Naive B cell (primary cell): Measurements from ENCODE around the gene GLIPR1. TPM values are rescaled to one million over a fixed set of nuclear protein-coding genes. Genes with fewer than 3 reads are reported as not detected.
"Not testable (repeated sequence)": the region's sequence is repeated elsewhere in the genome, so short reads cannot be mapped to it uniquely, and the experiment has no call there.

ENCODE experiments used
- ATAC-seq, 2 donors: fragments of 150-1000 bp; cut with Tn5 transposase; 2 replicates each; pipeline ENCODE4 v1.10.0; 2021; ENCODE audit warnings: low read depth in 2 of 2, mild to moderate bottlenecking in 2 of 2, moderate library complexity in 2 of 2
- DNase-seq: peaks from one replicate; pipeline ENCODE4 v3.0.0; 2022
- H3K27ac Mint-ChIP-seq, 6 donors: one replicate each; pipeline ENCODE4 v1.8.0; 2020 to 2022; ENCODE audit warnings: mild to moderate bottlenecking in 6 of 6, mixed read lengths in 6 of 6, moderate library complexity in 5 of 6, inconsistent platforms in 2 of 6
- H3K27me3 Mint-ChIP-seq, 3 donors: one replicate each; pipeline ENCODE4 v1.8.0; 2021 to 2022; ENCODE audit warnings: mixed read lengths in 3 of 3, mild to moderate bottlenecking in 1 of 3
- H3K36me3 Mint-ChIP-seq, 2 donors: one replicate each; pipeline ENCODE4 v1.8.0; 2020 to 2022; ENCODE audit warnings: mixed read lengths in 2 of 2, inconsistent platforms in 1 of 2, mild to moderate bottlenecking in 1 of 2
- H3K4me1 Mint-ChIP-seq, 3 donors: one replicate each; pipeline ENCODE4 v1.8.0; 2020 to 2022; ENCODE audit warnings: mixed read lengths in 3 of 3, inconsistent platforms in 1 of 3, mild to moderate bottlenecking in 1 of 3, moderate library complexity in 1 of 3
- H3K4me3 Mint-ChIP-seq, 8 donors: one replicate each; pipeline ENCODE4 v1.8.0; 2020 to 2022; ENCODE audit warnings: mild to moderate bottlenecking in 8 of 8, mixed read lengths in 8 of 8, moderate library complexity in 8 of 8, inconsistent platforms in 2 of 8
- H3K9me3 Mint-ChIP-seq, 7 donors: one replicate each; pipeline ENCODE4 v1.8.0; 2020 to 2022; ENCODE audit warnings: mixed read lengths in 7 of 7, mild to moderate bottlenecking in 5 of 7, inconsistent platforms in 2 of 7, moderate library complexity in 1 of 7
- polyA plus RNA-seq, 6 donors: library from polyadenylated mRNA; unstranded; fragments of 300-500 nt; fragmentation: Illumina TruSeq; gene quantifications; one replicate each; pipeline ENCODE4 v1.2.3, GENCODE V29; 2021; ENCODE audit warnings: low read depth in 6 of 6

GLIPR1 gene
- 100 to 1,000 TPM; 238 to 289 (median 253) TPM for polyA plus RNA-seq

DNA sequence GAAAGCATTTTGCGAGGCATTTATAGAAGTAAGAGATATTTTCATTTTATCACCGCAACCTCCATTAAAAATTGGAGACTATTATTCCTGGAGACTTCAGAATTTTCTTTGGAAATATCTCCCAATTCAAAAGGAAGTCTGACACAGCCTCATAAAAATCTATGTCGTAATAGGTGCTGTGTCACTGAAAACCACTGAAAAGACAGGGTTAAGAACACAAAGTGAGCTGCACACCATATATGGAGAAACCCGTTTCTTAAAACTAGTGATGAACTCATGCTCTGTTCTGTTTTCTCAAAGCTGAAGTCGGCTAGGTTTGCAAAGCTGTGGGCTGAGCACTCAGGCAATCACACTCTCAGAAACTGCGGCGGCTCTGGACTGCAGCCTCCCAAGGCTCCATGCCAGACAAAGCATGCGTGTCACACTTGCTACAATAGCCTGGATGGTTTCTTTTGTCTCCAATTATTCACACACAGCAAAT is at the start of gene GLIPR1:
TSS of gene GLIPR1 (plus strand) at position 287 of the 481 bp plus-strand sequence. CDS start at position 413, 126 bp downstream.
- peak within 1 kb of the TSS; percentile 90 to 99 (median 98) for H3K27ac Mint-ChIP-seq
- DNase-seq = peak; percentile 65
- peaks cover 62 to 72% (median 71%) of the 10 kb centered on the region in 3 donors for H3K4me1 Mint-ChIP-seq
- H3K9me3 Mint-ChIP-seq = no peaks in the 10 kb centered on the region
- no peaks in the 10 kb centered on the region for H3K27me3 Mint-ChIP-seq
- peak within 1 kb of the TSS; percentile 95 to 99 (median 99) for H3K4me3 Mint-ChIP-seq
- H3K36me3 Mint-ChIP-seq = peaks cover 17 to 28% of the 10 kb centered on the region in 2 donors
- ATAC-seq = peak; percentile 76

DNA sequence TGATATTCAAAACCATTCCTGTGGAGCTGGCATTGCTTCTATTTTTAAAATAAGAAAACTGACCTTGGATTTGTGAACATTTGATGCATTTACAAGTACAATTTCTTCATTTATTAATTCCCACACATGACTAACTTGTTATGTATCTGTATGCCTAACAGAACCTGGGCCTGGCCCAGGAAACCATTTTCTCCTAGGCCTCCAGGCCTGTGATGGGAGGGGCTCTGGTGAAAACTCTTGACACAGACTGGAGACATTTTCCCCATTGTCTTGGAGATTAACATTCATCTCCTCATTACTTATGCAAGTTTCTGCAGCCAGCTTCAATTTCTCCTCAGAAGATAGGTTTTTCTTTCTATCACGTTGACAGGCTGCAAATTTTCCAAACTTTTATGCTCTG is 47.6 kb upstream of the GLIPR1 start:
- peaks cover 10 to 16% of the 10 kb centered on the region in 2 donors for H3K36me3 Mint-ChIP-seq
- peaks cover 0 to 8% (median 6%) of the 10 kb centered on the region in 3 donors for H3K27me3 Mint-ChIP-seq
- H3K4me1 Mint-ChIP-seq = peaks cover 0 to 4% (median 3%) of the 10 kb centered on the region in 3 donors
- no peak overlapping the region for H3K27ac Mint-ChIP-seq
- ATAC-seq (no peak), DNase-seq (no peak)
- peaks cover 2 to 52% (median 25%) of the 10 kb centered on the region in 7 donors for H3K9me3 Mint-ChIP-seq
- no peak overlapping the region for H3K4me3 Mint-ChIP-seq

DNA sequence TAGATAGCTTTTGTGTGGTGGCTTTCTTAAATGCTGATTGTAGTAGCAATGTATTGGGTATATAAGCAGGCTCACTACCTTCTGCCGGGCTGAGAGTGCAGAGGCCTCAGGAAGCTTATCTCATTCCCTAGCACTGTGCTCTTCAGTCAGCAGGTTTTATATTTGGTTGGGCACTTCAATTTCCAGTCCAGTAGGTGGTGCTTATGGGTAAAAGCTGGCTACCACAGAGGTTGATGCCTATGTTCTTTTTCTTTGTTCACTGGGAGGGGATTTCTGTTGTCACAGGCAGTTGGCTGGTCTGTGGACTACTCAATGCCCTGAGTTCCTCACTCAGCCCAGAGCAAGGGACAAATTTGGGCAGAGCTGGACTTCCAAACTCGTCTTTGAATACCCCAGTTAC is 43.0 kb upstream of the GLIPR1 start:
- Mint-ChIP-seq H3K27me3 (peaks cover 0 to 8% (median 5%) of the 10 kb centered on the region in 3 donors), H3K27ac (peak overlapping the region in 1 of 6 donors; percentile 73), H3K4me3 (no peak overlapping the region)

DNA sequence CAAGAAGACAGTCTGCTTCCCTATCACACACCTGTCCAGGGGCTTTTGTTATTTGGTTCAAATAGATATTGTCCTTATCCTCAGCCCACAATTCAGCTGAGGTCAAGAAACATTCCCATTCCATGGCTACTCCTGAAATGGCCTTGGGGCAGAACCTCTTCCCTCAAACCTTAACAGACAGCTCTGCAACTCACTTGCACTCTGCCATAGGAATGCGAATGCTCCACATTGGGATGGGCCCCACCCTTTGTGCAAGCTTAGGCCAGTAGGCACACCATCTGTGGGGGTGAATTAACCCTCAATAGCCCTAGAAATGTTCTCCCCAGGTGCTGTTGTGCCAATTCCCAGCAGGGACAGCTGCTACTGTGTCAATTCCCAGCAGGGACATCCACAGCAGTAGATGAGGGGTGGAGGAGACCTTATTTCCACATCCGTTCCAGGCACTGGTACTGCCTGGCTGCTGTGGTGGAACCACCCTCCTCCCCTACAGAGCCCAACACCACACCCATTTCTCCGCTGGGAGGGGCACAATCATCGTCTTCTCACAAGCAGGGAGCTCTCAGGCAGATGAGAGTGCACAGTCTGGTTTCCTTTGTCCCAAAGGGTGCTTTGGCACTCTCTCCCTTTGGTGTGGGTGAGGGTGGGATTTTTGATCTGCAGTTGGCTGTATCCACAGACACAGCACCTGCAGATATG is 42.3 kb upstream of the GLIPR1 start:
- peaks cover 0 to 22% (median 8%) of the 10 kb centered on the region in 7 donors for H3K9me3 Mint-ChIP-seq
- H3K4me3 Mint-ChIP-seq = no peak overlapping the region
- peaks cover 0 to 4% (median 3%) of the 10 kb centered on the region in 3 donors for H3K4me1 Mint-ChIP-seq
- peak in 1 of 2 donors; percentile 32 for ATAC-seq
- peak overlapping the region in 1 of 6 donors; percentile 73 for H3K27ac Mint-ChIP-seq
- H3K36me3 Mint-ChIP-seq = peaks cover 0 to 10% of the 10 kb centered on the region in 2 donors
- no peak for DNase-seq
- peaks cover 0 to 8% (median 5%) of the 10 kb centered on the region in 3 donors for H3K27me3 Mint-ChIP-seq

More for the DNA sequence above, 43.0 kb upstream of the GLIPR1 start:
- ATAC-seq (peak; percentile 91 to 92), DNase-seq (peak; percentile 37)
- peaks cover 0 to 10% of the 10 kb centered on the region in 2 donors for H3K36me3 Mint-ChIP-seq
- H3K4me1 Mint-ChIP-seq = peaks cover 0 to 4% (median 3%) of the 10 kb centered on the region in 3 donors
- H3K9me3 Mint-ChIP-seq = peaks cover 0 to 22% (median 8%) of the 10 kb centered on the region in 7 donors

DNA sequence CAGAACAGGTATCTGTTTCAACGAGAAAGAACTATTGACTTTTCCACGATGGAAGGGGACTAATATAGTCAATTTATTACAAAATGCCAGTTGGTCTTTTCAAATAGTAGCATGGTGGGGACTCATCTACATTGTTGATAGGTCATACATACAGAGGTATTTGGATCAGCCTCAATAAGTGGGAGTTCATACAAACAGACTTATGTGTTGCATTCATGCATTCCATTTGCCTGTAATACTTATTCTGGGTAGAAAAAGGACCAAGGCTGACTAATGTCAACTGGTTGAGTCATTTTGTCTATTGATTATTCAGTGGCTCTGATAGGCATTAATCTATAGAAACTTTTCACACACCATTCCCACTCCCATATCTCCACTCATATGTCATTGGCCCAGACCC is 41.5 kb upstream of the GLIPR1 start:
- Mint-ChIP-seq H3K4me3 (no peak overlapping the region), H3K27ac (peak overlapping the region in 1 of 6 donors; percentile 5), H3K36me3 (peaks cover 0 to 10% of the 10 kb centered on the region in 2 donors), H3K27me3 (peaks cover 0 to 8% (median 5%) of the 10 kb centered on the region in 3 donors), H3K4me1 (peaks cover 0 to 4% (median 3%) of the 10 kb centered on the region in 3 donors), H3K9me3 (peaks cover 0 to 22% (median 8%) of the 10 kb centered on the region in 7 donors)
- ATAC-seq (no peak), DNase-seq (no peak)

DNA sequence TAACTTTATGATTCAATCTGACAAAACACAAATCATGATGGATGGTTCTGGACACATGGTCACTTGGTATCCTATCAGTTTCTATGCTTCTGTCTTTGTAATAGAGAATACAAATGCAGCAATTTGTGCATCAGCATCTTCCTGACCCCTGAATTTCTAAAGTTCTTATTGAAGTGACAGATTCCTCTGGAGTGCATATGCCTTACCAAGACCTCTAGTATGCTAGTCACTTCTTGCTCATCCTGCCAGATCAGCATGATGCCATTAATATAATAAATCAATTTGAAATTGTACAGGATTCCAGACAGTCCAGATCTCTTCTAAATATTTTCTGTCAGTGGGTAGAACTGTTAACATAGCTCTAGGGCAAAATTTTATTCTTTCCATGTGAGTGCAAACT is 40.6 kb upstream of the GLIPR1 start:
- peaks cover 0 to 8% (median 5%) of the 10 kb centered on the region in 3 donors for H3K27me3 Mint-ChIP-seq
- H3K36me3 Mint-ChIP-seq = peaks cover 0 to 10% of the 10 kb centered on the region in 2 donors
- H3K4me1 Mint-ChIP-seq = peaks cover 0 to 4% (median 3%) of the 10 kb centered on the region in 3 donors
- ATAC-seq (no peak), DNase-seq (no peak)
- H3K4me3 Mint-ChIP-seq = no peak overlapping the region
- H3K9me3 Mint-ChIP-seq = peaks cover 0 to 22% (median 8%) of the 10 kb centered on the region in 7 donors
- no peak overlapping the region for H3K27ac Mint-ChIP-seq

DNA sequence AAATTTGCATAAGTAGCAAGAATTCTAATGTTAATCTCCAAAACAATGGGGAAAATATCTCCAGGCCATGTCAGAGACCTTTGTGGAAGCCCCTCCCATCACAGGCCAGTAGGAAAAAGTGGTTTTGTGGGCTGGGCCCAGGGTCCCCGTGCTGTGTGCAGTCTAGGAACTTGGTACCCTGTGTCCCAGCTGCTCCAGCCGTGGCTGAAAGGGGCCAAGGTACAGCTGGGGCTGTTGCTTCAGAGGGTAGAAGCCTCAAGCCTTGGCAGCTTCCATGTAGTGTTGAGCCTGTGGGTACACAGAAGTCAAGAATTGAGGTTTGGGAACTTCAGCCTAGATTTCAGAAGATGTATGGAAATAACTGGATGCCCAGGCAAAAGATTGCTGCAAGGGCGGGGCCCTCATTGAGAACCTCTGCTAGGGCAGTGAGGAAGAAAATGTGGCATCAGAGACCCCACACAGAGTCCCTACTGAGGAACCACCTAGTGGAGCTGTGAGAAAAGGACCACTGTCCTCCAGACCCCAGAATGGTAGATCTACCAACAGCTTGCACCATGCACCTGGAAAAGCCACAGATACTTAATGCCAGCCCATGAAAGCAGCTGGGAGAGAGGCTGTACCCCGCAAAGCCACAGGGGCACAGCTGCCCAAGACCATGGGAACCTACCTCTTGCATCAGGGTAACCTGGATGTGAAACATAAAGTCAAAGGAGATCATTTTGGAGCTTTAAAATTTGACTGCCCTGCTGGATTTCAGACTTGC is 38.7 kb upstream of the GLIPR1 start:
- H3K36me3 Mint-ChIP-seq, H3K4me1 Mint-ChIP-seq, DNase-seq, H3K4me3 Mint-ChIP-seq, ATAC-seq, H3K27me3 Mint-ChIP-seq, H3K27ac Mint-ChIP-seq: not testable (repeated sequence)
- peaks cover 0 to 13% (median 5%) of the 10 kb centered on the region in 7 donors for H3K9me3 Mint-ChIP-seq

DNA sequence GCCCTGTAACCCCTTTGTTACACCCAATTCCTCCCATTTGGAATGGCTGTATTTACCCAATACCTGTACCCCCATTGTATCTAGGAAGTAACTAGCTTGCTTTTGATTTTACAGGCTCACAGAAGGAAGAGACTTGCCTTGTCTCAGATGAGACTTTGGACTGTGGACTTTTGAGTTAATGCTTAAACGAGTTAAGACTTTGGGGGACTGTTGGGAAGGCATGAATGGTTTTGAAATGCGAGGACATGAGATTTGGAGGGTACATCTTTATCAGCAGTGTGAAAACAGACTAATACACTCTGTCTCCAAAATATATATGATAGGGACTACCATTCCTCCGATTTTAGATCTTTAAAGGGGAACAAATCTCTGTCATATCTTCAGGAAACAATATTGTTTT is 38.1 kb upstream of the GLIPR1 start:
- H3K4me1 Mint-ChIP-seq, H3K36me3 Mint-ChIP-seq, H3K27me3 Mint-ChIP-seq, DNase-seq, H3K4me3 Mint-ChIP-seq, H3K27ac Mint-ChIP-seq, ATAC-seq: not testable (repeated sequence)
- H3K9me3 Mint-ChIP-seq = peaks cover 0 to 13% (median 4%) of the 10 kb centered on the region in 7 donors

DNA sequence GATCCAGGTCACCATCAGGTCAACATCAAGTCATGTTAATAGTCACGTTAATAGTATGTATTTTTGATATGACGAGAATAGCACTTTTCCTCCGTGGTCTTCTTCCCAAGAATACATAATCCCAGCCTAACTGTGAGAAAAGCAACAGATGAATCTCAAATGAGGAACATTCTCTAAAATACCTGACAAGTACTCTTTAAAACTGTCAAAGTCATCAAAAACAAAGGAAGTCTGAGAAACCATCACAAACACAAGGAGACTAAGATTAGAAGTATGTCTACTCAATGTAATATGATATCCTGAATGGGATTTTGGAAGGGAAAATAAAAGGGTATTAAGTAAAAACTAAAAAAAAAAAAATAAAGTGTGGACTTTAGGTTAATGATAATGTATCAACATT is 36.8 kb upstream of the GLIPR1 start:
- Mint-ChIP-seq H3K27ac (peak overlapping the region in 1 of 6 donors; percentile 8), H3K27me3 (peaks cover 0 to 8% (median 5%) of the 10 kb centered on the region in 3 donors), H3K4me3 (no peak overlapping the region), H3K36me3 (peaks cover 0 to 10% of the 10 kb centered on the region in 2 donors), H3K4me1 (no peaks in the 10 kb centered on the region), H3K9me3 (peaks cover 0 to 13% (median 3%) of the 10 kb centered on the region in 7 donors)
- no peak for ATAC-seq
- no peak for DNase-seq

DNA sequence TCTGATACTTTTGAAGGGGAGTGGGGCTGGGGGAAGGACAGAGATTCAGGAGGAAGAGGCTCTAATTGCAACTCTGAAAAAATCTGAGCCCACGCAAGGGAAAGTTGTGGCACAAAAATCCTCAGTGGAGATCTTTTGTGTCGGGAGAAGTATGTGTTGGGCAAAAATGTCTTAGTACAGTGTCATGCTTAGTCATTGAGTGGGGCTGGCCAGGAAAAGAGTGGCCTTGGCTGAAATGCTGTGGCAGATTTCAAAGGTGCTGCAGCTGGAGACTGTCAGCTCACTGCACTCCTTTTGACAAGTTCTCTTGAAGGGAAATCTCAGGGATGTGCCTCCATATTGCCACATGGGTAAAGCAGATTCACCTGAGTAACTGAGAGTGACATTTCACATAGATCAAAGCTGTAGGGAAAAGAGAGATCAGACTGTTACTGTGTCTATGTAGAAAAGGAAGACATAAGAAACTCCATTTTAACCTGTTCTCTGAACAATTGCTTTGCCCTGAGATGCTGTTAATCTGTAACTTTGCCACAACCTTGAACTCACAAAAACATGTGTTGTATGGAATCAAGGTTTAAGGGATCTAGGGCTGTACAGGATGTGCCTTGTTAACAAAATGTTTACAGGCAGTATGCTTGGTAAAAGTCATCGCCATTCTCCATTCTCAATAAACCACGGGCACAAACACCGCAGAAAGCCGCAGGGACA is 36.0 kb upstream of the GLIPR1 start:
- peak overlapping the region in 1 of 8 donors; percentile 3 for H3K4me3 Mint-ChIP-seq
- DNase-seq (no peak), ATAC-seq (no peak)
- H3K9me3 Mint-ChIP-seq = peaks cover 0 to 13% (median 3%) of the 10 kb centered on the region in 7 donors
- H3K36me3 Mint-ChIP-seq = peaks cover 0 to 10% of the 10 kb centered on the region in 2 donors
- peaks cover 0 to 8% (median 5%) of the 10 kb centered on the region in 3 donors for H3K27me3 Mint-ChIP-seq
- no peaks in the 10 kb centered on the region for H3K4me1 Mint-ChIP-seq
- no peak overlapping the region for H3K27ac Mint-ChIP-seq

DNA sequence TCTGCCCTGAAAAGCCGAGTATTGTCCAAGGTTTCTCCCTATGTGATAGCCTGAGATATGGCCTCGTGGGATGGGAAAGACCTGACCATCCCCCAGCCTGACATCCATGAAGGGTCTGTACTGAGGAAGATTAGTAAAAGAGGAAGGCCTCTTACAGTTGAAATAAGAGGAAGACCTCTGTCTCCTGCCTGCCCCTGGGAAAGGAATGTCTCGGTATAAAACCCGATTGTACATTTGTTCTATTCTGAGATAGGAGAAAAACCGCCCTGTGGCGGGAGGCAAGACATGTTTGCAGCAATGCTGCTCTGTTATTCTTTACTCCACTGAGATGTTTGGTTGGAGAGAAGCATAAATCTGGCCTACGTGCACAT is 35.4 kb upstream of the GLIPR1 start:
- DNase-seq, H3K36me3 Mint-ChIP-seq, H3K4me3 Mint-ChIP-seq, H3K4me1 Mint-ChIP-seq, H3K27ac Mint-ChIP-seq, ATAC-seq, H3K27me3 Mint-ChIP-seq: not testable (repeated sequence)
- peaks cover 0 to 13% (median 3%) of the 10 kb centered on the region in 7 donors for H3K9me3 Mint-ChIP-seq

DNA sequence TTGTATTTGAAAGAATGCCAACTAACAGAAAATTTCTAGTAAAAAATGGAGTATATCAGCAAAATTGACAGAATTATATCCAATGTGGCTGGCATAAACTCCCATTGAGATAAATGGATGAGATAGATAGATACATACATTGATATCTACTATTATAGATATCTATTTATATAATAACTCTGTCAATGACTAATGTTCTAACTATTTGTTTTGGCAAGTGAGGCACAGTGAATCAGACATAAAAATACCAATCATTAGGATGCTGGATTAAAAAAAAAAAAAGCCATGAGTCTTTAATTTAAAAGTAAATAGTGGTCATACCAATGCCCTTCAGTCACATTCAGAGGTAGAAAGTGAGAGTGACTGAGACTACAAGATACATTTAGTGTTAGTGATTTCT is 33.7 kb upstream of the GLIPR1 start:
- ATAC-seq (no peak), DNase-seq (no peak)
- no peak overlapping the region for H3K4me3 Mint-ChIP-seq
- H3K4me1 Mint-ChIP-seq = no peaks in the 10 kb centered on the region
- H3K36me3 Mint-ChIP-seq = no peaks in the 10 kb centered on the region
- peaks cover 0 to 5% (median 0%) of the 10 kb centered on the region in 7 donors for H3K9me3 Mint-ChIP-seq
- no peaks in the 10 kb centered on the region for H3K27me3 Mint-ChIP-seq
- H3K27ac Mint-ChIP-seq = no peak overlapping the region
